Upper lobe of left lung (tissue), 4 donors: ENCODE measurements around the gene KRTAP4-8.

Experiments used
- POLR2A ChIP-seq, 4 donors: fragments of 450-650 bp; IDR thresholded peaks; one replicate each; pipeline ENCODE4 v1.5.1; 2016 to 2017; ENCODE audit warnings: antibody characterized with exemption in 4 of 4, mild to moderate bottlenecking in 2 of 4
- POLR2AphosphoS5 ChIP-seq, 2 donors: sonication (generic); formaldehyde crosslinking; IDR thresholded peaks; one replicate each; pipeline ENCODE4 v1.5.1; 2017; ENCODE audit warnings: antibody characterized with exemption in 2 of 2
- TF ChIP-seq, protein P1 (sequence below), 6 experiments: fragments of 450-650 bp in 4 of 6; fragments of 200-600 bp in 2 of 6; sonication (generic) in 2 of 6; IDR thresholded peaks; one replicate each; pipeline ENCODE4 v1.5.1; 2016 to 2019; ENCODE audit warnings: antibody characterized with exemption in 6 of 6

DNA sequence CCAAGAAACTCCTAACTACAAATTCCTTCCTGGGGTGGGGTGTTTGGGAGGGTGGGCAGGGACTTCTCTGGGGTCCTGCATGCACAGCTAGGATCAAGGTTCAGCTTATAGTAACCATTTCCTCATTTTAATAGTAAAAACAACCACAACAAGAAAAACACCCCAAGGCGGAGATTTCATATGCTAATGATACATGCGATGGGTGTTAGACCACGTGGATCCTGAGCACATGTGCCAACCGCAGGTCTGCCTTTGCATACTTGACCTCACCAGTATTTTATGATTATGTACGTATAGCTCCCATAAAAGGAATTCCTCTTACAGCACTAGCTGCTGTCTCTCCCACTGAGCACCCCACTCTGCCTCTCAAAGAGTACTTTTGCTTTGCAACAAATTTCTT is 18.4 kb upstream of the KRTAP4-8 start:
- TF ChIP-seq POLR2A (IDR thresholded peaks at IDR 0.05) (no peak), POLR2AphosphoS5 (IDR thresholded peaks at IDR 0.05) (no peak)
- TF ChIP-seq, protein P1, sequence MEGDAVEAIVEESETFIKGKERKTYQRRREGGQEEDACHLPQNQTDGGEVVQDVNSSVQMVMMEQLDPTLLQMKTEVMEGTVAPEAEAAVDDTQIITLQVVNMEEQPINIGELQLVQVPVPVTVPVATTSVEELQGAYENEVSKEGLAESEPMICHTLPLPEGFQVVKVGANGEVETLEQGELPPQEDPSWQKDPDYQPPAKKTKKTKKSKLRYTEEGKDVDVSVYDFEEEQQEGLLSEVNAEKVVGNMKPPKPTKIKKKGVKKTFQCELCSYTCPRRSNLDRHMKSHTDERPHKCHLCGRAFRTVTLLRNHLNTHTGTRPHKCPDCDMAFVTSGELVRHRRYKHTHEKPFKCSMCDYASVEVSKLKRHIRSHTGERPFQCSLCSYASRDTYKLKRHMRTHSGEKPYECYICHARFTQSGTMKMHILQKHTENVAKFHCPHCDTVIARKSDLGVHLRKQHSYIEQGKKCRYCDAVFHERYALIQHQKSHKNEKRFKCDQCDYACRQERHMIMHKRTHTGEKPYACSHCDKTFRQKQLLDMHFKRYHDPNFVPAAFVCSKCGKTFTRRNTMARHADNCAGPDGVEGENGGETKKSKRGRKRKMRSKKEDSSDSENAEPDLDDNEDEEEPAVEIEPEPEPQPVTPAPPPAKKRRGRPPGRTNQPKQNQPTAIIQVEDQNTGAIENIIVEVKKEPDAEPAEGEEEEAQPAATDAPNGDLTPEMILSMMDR (IDR thresholded peaks at IDR 0.05) = no peak
